PFSK-1 (cell line): ENCODE results near the gene TPP1.

Experiments
- FOXP2 ChIP-seq: optimal IDR thresholded peaks from 2 replicates; pipeline ENCODE3; 2011; ENCODE audit warnings: borderline replicate concordance, control low read depth, inconsistent platforms; ENCODE audit not compliant: insufficient read depth; ENCODE audit errors: extremely low read length, extremely low read depth
- POLR2AphosphoS5 ChIP-seq: IDR thresholded peaks from 2 replicates; pipeline ENCODE4 v1.6.1; 2012; ENCODE audit warnings: low read depth, mild to moderate bottlenecking, control low read depth, low read length, moderate library complexity
- REST ChIP-seq, 2 experiments: IDR thresholded peaks; 2 replicates each; pipeline versions ENCODE4 v1.6.1 to v1.8.0; 2011 to 2012; ENCODE audit warnings: low read depth in 2 of 2, low read length in 2 of 2, control low read depth in 1 of 2, inconsistent platforms in 1 of 2, mild to moderate bottlenecking in 1 of 2, moderate library complexity in 1 of 2; ENCODE audit not compliant: insufficient read depth in 1 of 2
- SIN3A ChIP-seq: IDR thresholded peaks from 2 replicates; pipeline ENCODE4 v1.6.1; 2012; ENCODE audit warnings: mild to moderate bottlenecking, low read length, moderate library complexity, borderline replicate concordance; ENCODE audit not compliant: insufficient read depth
- TAF1 ChIP-seq: IDR thresholded peaks from 2 replicates; pipeline ENCODE4 v1.6.1; 2012; ENCODE audit warnings: low read length, control low read depth, borderline replicate concordance; ENCODE audit not compliant: insufficient read depth

Gene TPP1

GRCh38 chr11:6663794-6664469 is 44.7 kb upstream of the TPP1 start:
- TF ChIP-seq FOXP2 = no peak
- no peak for TF ChIP-seq TAF1
- no peak for TF ChIP-seq REST (IDR thresholded peaks at IDR 0.05; ENCODE audit: insufficient read depth in 1 of 2, low read depth in 2 of 2, low read length in 2 of 2)

GRCh38 chr11:6660712-6661111 is 41.5 kb upstream of the TPP1 start:
- TF ChIP-seq FOXP2 = no peak
- no peak for TF ChIP-seq REST (IDR thresholded peaks at IDR 0.05; ENCODE audit: insufficient read depth in 1 of 2, low read depth in 2 of 2, low read length in 2 of 2)
- no peak for TF ChIP-seq TAF1
- no peak for TF ChIP-seq POLR2AphosphoS5
- no peak for TF ChIP-seq SIN3A

- TF ChIP-seq TAF1 = no peak
- TF ChIP-seq POLR2AphosphoS5 = no peak
- no peak for TF ChIP-seq REST (IDR thresholded peaks at IDR 0.05; ENCODE audit: insufficient read depth in 1 of 2, low read depth in 2 of 2, low read length in 2 of 2)
- no peak for TF ChIP-seq FOXP2
Measured at GRCh38 chr11:6658647-6659046, 39.4 kb upstream of the TPP1 start.

- no peak for TF ChIP-seq POLR2AphosphoS5
- no peak for TF ChIP-seq FOXP2
- no peak for TF ChIP-seq TAF1
- TF ChIP-seq SIN3A = no peak
- TF ChIP-seq REST (IDR thresholded peaks at IDR 0.05; ENCODE audit: insufficient read depth in 1 of 2, low read depth in 2 of 2, low read length in 2 of 2) = no peak
Measured at GRCh38 chr11:6657346-6657745, 38.1 kb upstream of the TPP1 start.

GRCh38 chr11:6656936-6657335 is 37.7 kb upstream of the TPP1 start:
- TF ChIP-seq FOXP2 (no peak), TAF1 (no peak), SIN3A (no peak), REST (IDR thresholded peaks at IDR 0.05; ENCODE audit: insufficient read depth in 1 of 2, low read depth in 2 of 2, low read length in 2 of 2) (no peak), POLR2AphosphoS5 (no peak)
